HG02981 (cell line): ENCODE data around the gene UBE2G1.

ENCODE experiments used
- ATAC-seq: cut with Tn5 transposase; IDR thresholded peaks from one replicate; pipeline ENCODE4 v1.9.1; 2021; ENCODE audit warnings: mild to moderate bottlenecking, moderate library complexity; ENCODE audit not compliant: unreplicated experiment

Gene UBE2G1

DNA sequence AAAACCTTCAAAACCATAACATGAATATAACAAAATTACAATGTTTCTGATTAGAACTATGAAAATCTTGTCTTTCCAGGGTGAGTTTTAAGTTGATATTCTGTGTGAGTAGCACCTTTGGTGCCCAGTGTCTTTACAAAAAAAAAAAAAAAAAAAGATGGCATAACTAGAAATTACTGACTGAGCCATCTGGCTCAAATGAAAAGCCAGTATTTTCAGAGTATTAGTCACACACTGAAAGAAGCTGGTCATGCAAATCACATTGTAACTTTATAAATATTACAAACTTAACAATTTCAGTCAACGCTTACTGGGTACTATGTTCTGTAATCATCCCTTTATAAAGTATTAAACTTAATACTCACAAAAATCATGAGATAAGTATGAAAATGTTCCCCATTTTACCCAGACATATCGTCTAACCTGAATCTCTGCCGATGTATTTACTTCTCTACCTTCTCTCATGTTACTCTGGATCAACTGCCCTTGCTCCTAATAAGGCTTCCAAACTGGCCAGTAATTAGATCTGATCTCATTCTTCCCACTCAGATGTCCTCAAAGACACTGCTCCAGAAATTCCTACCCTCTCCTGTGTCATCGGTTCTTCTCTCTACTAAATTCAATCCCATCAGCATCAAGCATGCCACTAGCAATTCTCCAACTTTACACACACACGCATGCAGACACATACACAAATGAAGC lies 25.4 kb downstream of the UBE2G1 start:
- no peak for ATAC-seq

DNA sequence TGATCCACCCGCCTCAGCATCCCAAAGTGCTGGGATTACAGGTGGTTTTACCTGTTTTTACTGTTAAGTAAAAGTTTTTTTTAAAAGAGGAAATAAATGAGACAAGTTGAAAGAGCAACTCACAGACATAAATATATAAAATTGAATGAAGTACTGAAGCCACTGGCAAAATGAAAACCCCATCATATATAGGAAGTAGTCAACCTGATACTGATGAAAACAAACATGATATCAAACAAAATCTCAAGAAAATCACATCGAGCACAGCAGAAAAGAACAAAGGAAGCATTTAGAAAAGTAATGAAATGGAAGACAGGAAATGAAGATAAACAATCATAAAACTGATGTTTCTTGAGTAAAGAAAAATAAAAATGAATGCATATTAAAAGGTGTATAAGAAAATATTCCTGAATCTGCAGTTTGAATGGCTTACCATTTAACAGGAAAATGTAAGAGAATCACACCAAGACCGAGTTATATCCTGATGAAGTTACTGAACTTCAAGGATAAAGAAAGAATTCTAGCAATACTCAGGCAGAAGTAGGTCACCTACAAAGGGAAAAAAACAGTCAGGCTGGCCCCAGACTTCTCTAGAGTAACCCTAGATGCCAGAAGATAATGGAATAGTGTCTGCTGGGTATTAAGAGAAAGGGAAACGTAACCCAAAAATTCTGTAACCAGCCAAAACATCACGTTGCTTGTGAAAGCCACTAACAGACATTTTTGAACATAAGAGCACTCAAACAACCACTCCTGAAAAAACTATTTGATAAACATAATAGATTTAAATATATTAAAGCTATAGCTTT lies 31.5 kb downstream of the UBE2G1 start:
- ATAC-seq, result no peak

DNA sequence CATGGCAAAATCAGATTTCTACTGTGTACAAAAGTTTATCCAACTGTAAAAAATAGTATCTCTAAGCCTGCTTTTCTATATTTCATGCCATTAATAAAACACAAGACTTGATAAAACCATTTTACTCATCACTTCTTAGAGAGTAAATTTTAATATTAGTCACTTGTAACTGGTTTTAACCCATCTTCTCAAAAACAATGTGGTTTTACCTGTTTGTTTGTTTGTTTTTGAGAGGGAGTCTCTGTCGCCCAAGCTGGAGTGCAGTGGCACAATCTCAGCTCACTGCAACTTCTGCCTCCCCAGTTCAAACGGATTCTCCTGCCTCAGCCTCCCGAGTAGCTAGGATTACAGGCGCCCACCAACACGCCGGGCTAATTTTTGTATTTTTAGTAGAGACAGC lies 32.1 kb downstream of the UBE2G1 start:
- no peak for ATAC-seq

DNA sequence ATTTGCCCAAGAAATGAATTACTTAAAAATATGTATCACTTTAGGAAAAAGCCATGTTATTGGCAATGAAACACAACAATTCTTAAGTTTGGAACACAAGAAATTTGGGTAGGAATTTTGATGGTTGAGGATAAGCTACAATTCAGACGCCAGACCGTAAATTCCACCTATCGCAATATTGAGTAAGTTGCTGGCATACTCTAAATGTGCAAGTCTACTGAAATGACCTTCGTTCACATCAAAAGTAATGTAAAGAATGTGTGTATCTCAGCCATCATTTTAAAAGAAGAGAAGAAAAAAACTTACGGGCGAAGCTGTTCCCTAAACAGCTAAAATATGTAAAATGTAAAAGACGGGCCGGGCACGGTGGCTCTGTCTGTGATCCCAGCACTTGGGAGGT lies 33.4 kb downstream of the UBE2G1 start:
- ATAC-seq, result no peak

DNA sequence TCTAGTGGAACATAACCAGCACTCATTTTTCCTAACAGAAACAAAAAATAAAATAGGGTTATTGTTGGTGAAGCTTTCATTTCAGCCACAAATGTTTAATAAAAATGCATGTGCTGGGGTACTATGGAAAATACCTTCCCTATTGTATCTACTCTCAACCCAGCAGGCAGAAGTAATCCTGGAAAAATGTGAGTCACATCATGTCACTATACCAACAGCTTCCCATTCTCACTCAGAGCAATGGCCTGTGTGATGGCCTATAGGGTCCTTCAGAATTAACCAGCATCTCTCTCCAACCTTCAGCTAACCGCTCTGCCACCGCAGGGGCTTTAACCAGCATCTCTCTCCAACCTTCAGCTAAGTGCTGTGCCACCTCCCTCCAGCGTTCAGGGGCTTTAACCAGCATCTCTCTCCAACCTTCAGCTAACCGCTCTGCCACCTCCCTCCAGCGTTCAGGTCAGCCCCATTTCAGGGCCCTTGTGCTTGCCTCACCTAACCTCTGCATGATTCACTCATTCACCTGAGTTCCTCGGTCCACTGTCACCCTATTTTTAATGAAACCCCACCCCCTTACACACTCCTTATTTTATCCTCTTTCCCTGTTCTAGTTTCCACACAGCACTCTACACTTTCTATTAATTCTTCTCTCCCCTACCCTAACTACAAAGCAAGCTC lies 34.0 kb downstream of the UBE2G1 start:
- ATAC-seq, result no peak

DNA sequence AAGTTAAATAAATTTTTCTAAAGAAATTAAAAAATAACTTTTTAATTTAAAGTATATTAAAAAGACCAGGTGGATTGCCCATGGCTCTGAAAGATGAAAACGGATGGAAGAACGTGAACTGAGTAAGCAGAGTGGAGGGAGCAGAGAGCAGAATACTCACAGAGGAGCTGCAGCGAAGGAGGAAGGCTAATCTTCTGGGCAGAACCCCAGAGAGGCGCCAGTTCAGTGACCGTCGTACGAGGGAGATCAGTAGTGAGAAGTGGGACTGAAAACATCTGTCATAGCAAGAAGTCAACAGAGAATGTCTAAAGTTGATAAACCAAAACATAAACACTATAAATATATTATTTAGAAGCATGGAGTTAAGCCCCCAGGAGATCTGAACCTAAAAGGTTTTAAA lies 34.9 kb downstream of the UBE2G1 start:
- ATAC-seq, result no peak

DNA sequence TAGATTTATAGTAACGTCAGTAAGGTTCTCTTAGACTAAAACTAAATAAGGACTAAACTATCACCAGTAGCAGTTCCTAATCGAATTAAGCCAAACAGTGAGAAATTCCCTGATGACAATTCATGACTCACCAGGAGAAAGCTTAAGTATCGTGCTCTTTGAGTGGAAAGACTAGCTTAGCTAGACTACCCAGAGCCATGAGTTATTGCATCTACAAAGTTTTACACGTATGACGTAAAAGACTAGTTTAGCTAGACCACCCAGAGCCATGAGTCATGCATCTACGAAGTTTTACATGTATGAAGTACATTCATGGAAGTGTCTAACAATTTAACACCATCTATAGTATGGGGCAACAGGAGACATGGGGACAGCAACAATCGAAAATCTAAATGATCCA lies 36.6 kb downstream of the UBE2G1 start:
- no peak for ATAC-seq

DNA sequence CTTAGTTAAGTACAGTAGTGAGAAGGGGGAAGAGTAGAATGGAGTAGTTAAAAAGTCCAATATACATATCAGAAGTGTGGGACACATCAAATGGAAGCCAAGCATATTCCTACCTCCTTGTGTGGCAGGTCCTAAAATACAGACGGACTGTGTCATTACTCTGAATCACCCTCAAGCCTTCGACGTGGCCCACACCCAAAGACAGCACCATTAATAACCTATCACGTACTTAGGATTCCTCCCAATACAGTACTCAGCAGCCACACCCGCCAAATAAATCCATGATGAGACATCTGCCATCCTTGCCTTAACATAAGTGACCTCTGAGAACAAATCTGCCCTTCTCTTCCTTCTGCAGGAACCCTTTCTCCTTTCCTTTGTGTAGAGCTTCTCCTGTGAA lies 38.9 kb downstream of the UBE2G1 start:
- ATAC-seq, result no peak

DNA sequence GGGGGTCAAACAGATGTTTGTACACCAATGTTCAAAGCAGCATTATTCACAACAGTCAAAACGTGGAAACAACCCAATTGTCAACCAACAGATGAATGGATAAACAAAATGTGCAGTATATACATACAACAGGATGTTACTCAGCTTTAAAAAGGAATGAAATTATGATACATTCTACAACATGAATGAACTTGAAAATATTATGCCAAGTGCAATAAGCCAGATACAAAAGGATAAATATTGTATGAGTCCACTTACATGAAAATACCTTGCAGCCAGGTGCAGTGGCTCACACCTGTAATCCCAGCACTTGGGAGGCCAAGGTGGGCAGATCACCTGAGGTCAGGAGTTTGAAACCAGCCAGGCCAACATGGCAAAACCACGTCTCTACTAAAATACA lies 39.9 kb downstream of the UBE2G1 start:
- ATAC-seq, result no peak

DNA sequence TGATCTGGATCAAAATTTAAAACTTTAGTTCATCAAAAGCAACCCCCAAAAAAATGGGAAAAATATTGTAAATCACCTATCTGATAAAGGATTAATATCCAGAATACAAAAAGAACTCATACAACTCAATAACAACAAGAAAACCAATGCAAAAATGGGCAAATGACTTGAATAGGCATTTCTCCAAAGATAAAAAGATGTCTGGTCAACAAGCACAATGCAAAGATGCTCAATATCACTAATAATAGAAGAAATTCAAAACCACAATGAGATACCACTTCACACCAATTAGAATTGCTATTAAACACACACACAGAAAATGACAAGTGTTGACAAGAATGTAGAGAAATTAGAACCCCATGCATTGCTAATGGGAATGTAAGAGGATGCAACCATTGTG lies 40.4 kb downstream of the UBE2G1 start:
- ATAC-seq, result no peak

DNA sequence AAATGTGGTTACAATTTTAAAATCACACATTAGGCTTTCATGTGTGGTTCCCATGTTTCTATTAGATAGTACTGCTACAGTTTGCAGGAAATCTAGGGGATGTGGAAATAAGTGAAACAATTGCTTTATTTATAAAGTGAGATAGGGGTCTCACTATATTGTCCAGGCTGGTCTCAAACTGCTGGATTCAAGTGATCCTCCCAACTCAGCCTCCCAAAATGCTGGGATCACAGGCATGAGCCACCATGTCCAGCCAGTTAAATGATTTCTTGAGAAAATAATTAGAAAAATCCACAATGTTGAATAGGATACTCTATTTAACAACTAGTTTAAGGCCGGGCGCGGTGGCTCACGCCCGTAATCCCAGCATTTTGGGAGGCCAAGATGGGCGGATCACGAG lies 42.0 kb downstream of the UBE2G1 start:
- no peak for ATAC-seq

DNA sequence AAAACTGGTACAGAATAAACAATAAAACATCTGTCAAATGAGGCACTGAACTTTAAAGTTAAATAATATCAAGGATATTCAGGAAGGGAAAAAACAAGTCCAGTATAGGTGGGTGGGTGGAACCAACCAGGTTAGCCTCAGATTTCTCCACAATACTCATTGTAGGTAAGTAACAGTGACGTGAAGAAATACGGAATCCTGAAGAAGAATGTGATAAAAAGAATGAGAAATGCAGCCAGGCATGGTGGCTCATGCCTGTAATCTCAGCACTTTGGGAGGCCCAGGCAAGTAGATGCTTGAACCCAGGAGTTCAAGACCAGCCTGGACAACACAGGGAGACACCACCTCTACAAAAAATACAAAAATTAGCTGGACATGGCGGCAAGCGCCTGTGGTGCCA lies 47.3 kb downstream of the UBE2G1 start:
- no peak for ATAC-seq

DNA sequence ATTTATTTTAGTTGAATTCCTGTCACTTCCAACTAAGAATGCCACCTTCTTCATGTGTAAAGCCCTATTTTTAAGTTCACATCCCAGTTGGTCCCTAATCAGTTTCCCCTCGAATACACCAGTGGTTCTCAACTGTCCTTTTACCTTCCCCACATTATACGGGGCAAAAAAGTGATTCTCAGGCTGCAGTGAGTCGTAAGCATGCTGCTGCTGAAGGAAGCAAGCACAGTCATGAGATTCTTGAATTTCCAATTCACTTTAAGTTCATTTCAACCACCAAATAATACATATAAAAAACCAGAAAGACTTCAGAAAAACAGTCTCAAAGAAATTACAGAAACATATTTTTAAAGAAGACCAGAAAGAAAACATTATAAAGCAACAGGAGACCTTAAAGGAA lies 47.9 kb downstream of the UBE2G1 start:
- ATAC-seq, result no peak

DNA sequence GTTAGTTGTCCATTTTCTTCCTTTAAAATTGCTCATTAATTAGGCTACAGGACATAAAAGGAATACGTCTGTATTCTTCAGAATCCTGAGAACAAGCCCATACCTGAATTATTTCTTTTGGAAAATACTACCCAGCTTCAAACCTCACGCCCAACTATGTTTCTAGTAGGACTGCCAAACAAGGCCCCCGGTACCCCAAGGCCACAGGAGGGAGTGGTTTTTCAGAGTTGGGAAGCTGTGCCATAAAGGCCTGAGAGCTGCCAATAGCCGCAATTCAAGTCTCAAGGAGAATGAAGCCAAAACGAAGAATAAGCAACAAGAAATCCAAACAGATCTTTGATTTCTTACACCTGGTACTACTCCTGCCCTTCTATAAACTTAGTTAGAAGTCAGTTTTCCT lies 48.3 kb downstream of the UBE2G1 start:
- no peak for ATAC-seq

DNA sequence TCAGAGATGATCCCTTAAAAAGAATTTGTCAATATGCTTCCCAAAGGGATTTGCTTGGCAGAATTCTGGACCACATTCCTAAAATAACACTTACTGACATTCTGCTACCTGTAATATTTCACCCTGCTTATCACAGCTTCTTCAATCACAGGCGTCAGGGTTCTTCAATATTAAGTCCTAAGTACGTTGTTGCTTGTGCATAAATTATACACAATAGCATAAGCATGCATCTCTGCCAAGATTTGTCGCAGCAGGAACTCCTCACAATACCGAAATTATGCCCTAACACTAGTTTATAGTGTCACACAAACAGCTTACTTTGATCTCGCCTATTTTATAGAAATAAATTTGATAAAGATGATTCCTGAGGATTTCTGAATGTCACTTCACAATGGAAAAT lies 48.9 kb downstream of the UBE2G1 start:
- ATAC-seq, result no peak

DNA sequence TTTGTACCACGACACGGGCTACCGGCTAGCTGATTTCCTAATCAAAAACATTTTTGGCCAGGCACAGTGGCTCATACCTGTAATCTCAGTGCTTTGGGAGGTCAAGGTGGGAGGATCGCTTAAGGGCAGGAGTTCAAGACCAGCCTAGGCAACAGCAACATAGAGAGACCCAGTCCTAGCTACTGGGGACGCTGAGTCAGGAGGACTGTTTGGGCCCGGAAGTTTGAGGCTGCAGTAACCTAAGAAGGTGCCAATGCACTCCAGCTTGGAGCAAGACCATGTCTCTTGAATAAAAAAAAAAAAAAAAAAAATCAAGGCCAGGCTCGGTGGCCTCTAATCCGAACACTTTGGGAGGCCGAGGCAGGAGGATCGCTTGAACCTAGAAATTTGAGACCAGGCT lies 49.8 kb downstream of the UBE2G1 start:
- ATAC-seq, result no peak

DNA sequence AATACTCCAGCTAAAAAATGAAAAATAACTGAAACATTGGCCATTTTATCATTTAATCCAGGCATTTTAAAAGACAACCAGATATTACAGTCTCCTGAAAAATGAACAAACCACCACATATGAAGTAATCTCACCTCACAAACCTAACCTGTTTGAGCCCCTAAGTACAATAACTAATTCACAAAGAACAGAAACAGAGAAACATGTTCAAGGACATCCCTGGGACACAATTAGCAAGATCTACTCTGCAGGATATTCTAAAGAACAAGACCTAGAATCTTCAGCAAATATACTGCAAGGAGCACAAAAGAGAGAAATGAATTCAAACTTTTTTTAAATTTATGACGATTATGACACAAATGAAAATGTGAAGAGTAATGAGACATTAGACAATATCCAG lies 51.9 kb downstream of the UBE2G1 start:
- no peak for ATAC-seq

DNA sequence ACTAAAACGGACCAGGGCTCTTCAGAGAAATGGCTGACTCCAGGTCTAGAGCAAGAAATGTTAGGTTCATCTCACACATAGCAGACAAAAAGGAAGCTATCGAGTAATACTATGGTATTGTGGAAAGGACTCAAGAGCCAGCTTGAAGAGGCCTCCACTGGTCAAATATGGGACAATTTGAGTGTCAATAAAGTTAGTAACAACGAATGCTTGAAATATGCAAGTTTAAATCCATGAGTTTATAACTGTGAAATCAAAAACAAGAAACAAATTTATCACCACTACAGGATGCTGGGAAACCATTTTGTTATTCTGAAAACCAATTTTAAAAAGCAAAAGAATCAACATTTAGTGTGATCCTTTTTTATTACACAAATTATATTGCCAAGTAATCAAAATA lies 52.3 kb downstream of the UBE2G1 start:
- no peak for ATAC-seq

DNA sequence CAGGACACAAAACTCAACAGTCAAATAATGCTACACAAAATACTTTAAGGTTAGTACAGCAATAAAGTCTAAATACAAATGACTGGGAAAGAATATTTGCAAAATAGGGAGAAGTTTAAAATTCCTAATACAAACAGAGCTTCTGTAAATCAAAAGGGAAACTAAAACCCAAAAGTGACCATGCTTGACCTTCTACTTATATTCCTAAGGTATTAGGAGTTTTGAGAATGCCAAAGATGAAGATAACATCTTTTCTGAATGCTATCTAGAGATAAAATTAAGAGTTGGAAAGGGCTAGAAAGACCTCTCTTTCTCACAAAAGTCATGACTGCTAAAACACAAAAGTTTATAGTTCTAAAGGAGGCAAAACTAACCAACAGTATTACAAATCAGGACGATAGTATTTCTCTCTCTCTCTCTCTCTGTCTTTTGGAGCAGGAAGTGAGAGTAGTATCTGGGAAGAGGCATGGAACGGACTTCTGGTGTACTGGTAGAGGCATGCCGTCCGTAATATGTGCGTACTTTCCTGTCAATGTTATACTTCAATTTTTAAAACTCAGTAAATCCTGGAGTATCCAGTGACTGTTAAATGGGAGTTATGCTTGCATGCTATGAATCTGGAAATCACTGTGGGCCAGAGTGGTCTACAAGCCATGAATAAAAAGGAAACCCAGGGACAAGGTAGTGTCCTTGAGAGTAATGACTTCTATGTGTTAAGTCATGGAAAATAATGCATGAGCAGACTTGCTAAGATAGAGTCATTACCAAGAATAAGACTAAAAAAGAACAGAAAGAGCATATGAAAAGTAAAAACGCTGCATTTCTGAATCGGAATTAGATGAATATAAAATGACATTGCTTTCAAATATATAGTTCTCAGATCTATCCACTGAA lies 53.0 kb downstream of the UBE2G1 start:
- no peak for ATAC-seq

DNA sequence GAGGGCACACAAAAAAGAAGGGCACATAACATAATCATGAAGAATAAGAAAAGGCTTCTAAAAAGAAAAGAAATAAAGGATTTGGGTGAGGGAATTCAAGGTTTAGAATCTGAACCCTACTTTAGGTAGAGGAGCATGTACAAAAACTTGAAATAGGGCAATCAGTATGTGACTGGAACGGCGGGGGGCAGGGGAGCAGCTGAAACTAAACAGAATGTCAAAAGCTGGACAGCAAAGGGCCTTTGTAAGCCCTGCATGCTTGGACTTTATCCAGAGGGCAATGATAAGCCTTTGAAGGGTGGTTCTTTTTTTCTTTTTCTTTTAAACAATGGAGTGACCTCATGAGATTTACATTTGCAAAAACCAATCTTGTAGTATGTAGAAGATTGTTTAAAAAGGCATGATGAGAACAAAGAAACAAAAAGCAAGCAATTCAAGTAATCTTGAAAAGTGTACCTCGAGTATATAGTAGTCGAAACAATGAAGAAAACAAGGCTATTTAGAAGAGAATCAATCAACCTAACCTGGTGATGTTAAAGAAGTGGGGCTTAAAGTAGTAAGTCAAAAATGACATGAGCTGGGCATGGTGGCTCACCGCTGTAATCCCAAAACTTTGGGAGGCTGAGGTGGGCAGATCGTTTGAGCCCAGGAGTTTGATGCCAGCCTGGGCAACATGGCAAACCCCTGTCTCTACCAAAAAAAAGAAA lies 56.0 kb downstream of the UBE2G1 start:
- ATAC-seq, result no peak
